Endothelial cell of umbilical vein (primary cell): ENCODE data around the gene RABGAP1. TPM values are rescaled to one million over a fixed set of nuclear protein-coding genes. Genes with fewer than 3 reads are reported as not detected.

Experiments
- BruUV-seq: library from RNA; stranded (reverse); fragments of 400-500 nt; replicated peaks from 2 replicates; lab custom pipeline; 2021; lab: Mats Ljungman, UMichigan
- CTCF ChIA-PET: fragments of 300-600, 350-600 bp; sonication (Branson Sonifier 250); formaldehyde crosslinking; loops from one replicate; lab custom pipeline; 2021; ENCODE audit warnings: antibody characterized with exemption, inconsistent platforms; lab: Charles Lee
- POLR2A ChIA-PET: fragments of 300-600, 350-600 bp; sonication (Branson Sonifier 250); formaldehyde crosslinking; loops from one replicate; lab custom pipeline; 2021; ENCODE audit warnings: antibody characterized with exemption, inconsistent platforms; lab: Charles Lee
- DNase-seq: peaks from one replicate; pipeline ENCODE4 v3.0.0-alpha.2; 2011; ENCODE audit warnings: low read depth, low spot score
- FAIRE-seq: peaks from 2 replicates; lab custom pipeline; 2011; peaks lifted over from hg19 to GRCh38; lab: Jason Lieb, UNC
- H2AFZ ChIP-seq: 2 replicates; pipeline ENCODE4 v1.6.0; 2012; ENCODE audit warnings: low read depth, low read length, control low read depth, inconsistent platforms
- H3K27ac ChIP-seq: 2 replicates; pipeline ENCODE4 v1.5.1; 2011; ENCODE audit warnings: low read depth, mild to moderate bottlenecking, control low read depth, low read length, moderate library complexity; ENCODE audit not compliant: insufficient read depth
- H3K27me3 ChIP-seq, 2 experiments: 2 replicates each; pipeline versions ENCODE4 v1.6.0 to v1.6.1; 2011; ENCODE audit warnings: low read length in 2 of 2, mixed read lengths in 1 of 2; ENCODE audit not compliant: control insufficient read depth in 2 of 2, insufficient read depth in 2 of 2
- H3K36me3 ChIP-seq, 2 experiments: 2 replicates in 1 of 2; 3 replicates in 1 of 2; pipeline ENCODE4 v1.5.1; 2011; ENCODE audit warnings: low read length in 2 of 2, mild to moderate bottlenecking in 1 of 2, moderate library complexity in 1 of 2; ENCODE audit not compliant: control insufficient read depth in 2 of 2, insufficient read depth in 2 of 2; ENCODE audit errors: extremely low read depth in 1 of 2
- H3K4me1 ChIP-seq: 3 replicates; pipeline ENCODE4 v1.5.1; 2011; ENCODE audit warnings: mild to moderate bottlenecking, low read length; ENCODE audit not compliant: control insufficient read depth, insufficient read depth; ENCODE audit errors: extremely low read depth
- H3K4me2 ChIP-seq: 2 replicates; pipeline ENCODE4 v1.6.1; 2011; ENCODE audit warnings: low read length, control low read depth, mixed read lengths; ENCODE audit not compliant: insufficient read depth
- H3K4me3 ChIP-seq, 3 experiments: fragments of 200-600 bp in 1 of 3; sonication (generic), shearing (Covaris generic) in 1 of 3; replicated peaks in 1 of 3; 2 replicates each; pipeline ENCODE4 v1.5.1; 2011 to 2016; ENCODE audit warnings: control low read depth in 3 of 3, low read length in 3 of 3, mild to moderate bottlenecking in 2 of 3, inconsistent platforms in 1 of 3, low read depth in 1 of 3, moderate library complexity in 1 of 3; ENCODE audit not compliant: insufficient read depth in 1 of 3
- H3K79me2 ChIP-seq: 2 replicates; pipeline ENCODE4 v1.6.0; 2012; ENCODE audit warnings: low read length, inconsistent platforms; ENCODE audit not compliant: control insufficient read depth, insufficient read depth
- H3K9ac ChIP-seq: replicated peaks from 2 replicates; pipeline ENCODE3; 2011; ENCODE audit warnings: low read length, control low read depth; ENCODE audit not compliant: insufficient read depth; ENCODE audit errors: extremely low read depth
- H3K9me1 ChIP-seq: replicated peaks from 3 replicates; pipeline ENCODE4 v1.6.0; 2011; ENCODE audit warnings: mild to moderate bottlenecking, low read length; ENCODE audit not compliant: control insufficient read depth, insufficient read depth; ENCODE audit errors: extremely low read depth
- H3K9me3 ChIP-seq: replicated peaks from 2 replicates; pipeline ENCODE4 v1.5.1; 2012; ENCODE audit warnings: low read length, inconsistent platforms; ENCODE audit not compliant: control insufficient read depth, insufficient read depth
- H4K20me1 ChIP-seq: replicated peaks from 2 replicates; pipeline ENCODE3; 2011; ENCODE audit warnings: mild to moderate bottlenecking, low read length; ENCODE audit not compliant: control insufficient read depth, insufficient read depth; ENCODE audit errors: extremely low read depth
- EZH2 ChIP-seq: IDR thresholded peaks from 2 replicates; pipeline ENCODE4 v1.6.1; 2012; ENCODE audit warnings: borderline replicate concordance, low read depth, mild to moderate bottlenecking, moderate library complexity, low read length, inconsistent platforms; ENCODE audit not compliant: severe bottlenecking
- FOS ChIP-seq: IDR thresholded peaks from 2 replicates; pipeline ENCODE4 v1.6.1; 2011; ENCODE audit warnings: mild to moderate bottlenecking, low read length, moderate library complexity, borderline replicate concordance; ENCODE audit not compliant: insufficient read depth
- GATA2 ChIP-seq: IDR thresholded peaks from 2 replicates; pipeline ENCODE4 v1.7.0; 2011; ENCODE audit warnings: low read depth, mild to moderate bottlenecking, moderate library complexity, mixed read lengths, low read length; ENCODE audit not compliant: insufficient read length, insufficient read depth
- JUN ChIP-seq: IDR thresholded peaks from 2 replicates; pipeline ENCODE4 v1.6.1; 2011; ENCODE audit warnings: borderline replicate concordance, low read depth; ENCODE audit not compliant: insufficient read length, insufficient read depth
- MYC ChIP-seq: IDR thresholded peaks from one replicate; pipeline ENCODE4 v1.6.1; 2011; ENCODE audit warnings: mild to moderate bottlenecking, low read depth, low read length
- POLR2A ChIP-seq: IDR thresholded peaks from 2 replicates; pipeline ENCODE4 v1.6.1; 2012; ENCODE audit warnings: low read depth, mild to moderate bottlenecking, control low read depth, low read length
- POLR2AphosphoS5 ChIP-seq: IDR thresholded peaks from 2 replicates; pipeline ENCODE4 v1.6.1; 2012; ENCODE audit warnings: low read depth, mild to moderate bottlenecking, control low read depth, low read length, moderate library complexity; ENCODE audit not compliant: insufficient read depth
- dilution Hi-C: fragments of 300-500 bp; cut with MboI; formaldehyde crosslinking; loops from one replicate; pipeline ENCODE4 v1.15.0; 2019; ENCODE audit warnings: low sequenced_read_pairs; ENCODE audit not compliant: extremely low pct_ligation_motif_present
- intact Hi-C: fragments of 100-400 bp; cut with micrococcal nuclease; formaldehyde crosslinking; loops from one replicate; pipeline ENCODE4 v1.10.0; 2022
- polyA plus RNA-seq, 4 experiments: library from polyadenylated mRNA; depleted of rRNA in 3 of 4; stranded (reverse) in 3 of 4; unstranded in 1 of 4; fragments of >200 nt; gene quantifications; 2 replicates each; pipeline versions ENCODE4 v1.2.1 to v1.2.3, GENCODE V29; 2011 to 2012; ENCODE audit warnings: missing spikeins in 1 of 4
- total RNA-seq: library from RNA; stranded (reverse); gene quantifications from 2 replicates; pipeline ENCODE4 v1.2.3, GENCODE V29; 2021
- TF ChIP-seq, protein P1 (sequence below), 2 donors: IDR thresholded peaks; 1 replicate in 1 of 2; 2 replicates in 1 of 2; pipeline ENCODE4 v1.5.1; 2011; ENCODE audit warnings: low read length in 2 of 2, mild to moderate bottlenecking in 2 of 2, moderate library complexity in 2 of 2, control low read depth in 1 of 2, inconsistent platforms in 1 of 2, low read depth in 1 of 2; ENCODE audit not compliant: insufficient read depth in 1 of 2; ENCODE audit errors: extremely low read depth in 1 of 2
- TF ChIP-seq, protein P2 (sequence below): IDR thresholded peaks from 2 replicates; pipeline ENCODE4 v1.6.1; 2011; ENCODE audit not compliant: insufficient read depth, insufficient read length

Gene RABGAP1
- total and polyA plus RNA-seq, 2 donors (not counting 3 experiments of a cell fraction or from before 2014, with no cell fraction given) = 19.0 to 53.6 TPM

DNA sequence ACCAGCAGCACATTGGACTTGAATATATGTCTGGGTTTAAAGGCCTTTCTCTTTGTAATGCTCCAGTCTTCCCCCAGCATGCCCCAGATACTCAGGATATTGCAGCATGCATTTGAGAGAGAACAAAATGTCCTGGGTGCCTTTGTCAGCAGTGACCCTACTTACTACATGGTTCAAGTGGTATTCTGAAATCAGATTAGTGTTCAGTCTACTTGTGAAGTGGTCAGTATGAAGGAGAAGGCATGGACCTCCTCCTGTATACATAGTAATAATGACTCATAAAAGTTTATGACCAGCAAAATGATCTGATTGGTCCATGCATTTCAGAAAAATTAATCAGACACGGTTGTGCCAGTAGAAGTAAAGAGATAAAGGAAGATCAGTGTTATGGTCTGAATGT is 118.0 kb downstream of the RABGAP1 start:
- no peaks in the 10 kb centered on the region for H3K4me1 ChIP-seq

More for the DNA sequence above, 118.0 kb downstream of the RABGAP1 start:
- intact Hi-C loops = no loop called here
- DNase-seq (no peak), FAIRE-seq (no peak)
- Histone ChIP-seq H3K4me2 (no peak overlapping the region), H3K27ac (no peak overlapping the region), H3K27me3 (no peaks in the 10 kb centered on the region), H3K9me1 (no peaks in the 10 kb centered on the region), H3K79me2 (no peaks in the 10 kb centered on the region), H2AFZ (no peak overlapping the region), H4K20me1 (no peaks in the 10 kb centered on the region), H3K4me3 (no peak overlapping the region), H3K9ac (no peak overlapping the region), H3K36me3 (peaks cover 0 to 2% of the 10 kb centered on the region in 2 experiments), H3K9me3 (no peaks in the 10 kb centered on the region)
- dilution Hi-C loops = no loop called here
- TF ChIP-seq GATA2 (no peak), EZH2 (no peak), FOS (no peak), JUN (no peak), POLR2AphosphoS5 (no peak), POLR2A (no peak), MYC (no peak)
- TF ChIP-seq, protein P1, sequence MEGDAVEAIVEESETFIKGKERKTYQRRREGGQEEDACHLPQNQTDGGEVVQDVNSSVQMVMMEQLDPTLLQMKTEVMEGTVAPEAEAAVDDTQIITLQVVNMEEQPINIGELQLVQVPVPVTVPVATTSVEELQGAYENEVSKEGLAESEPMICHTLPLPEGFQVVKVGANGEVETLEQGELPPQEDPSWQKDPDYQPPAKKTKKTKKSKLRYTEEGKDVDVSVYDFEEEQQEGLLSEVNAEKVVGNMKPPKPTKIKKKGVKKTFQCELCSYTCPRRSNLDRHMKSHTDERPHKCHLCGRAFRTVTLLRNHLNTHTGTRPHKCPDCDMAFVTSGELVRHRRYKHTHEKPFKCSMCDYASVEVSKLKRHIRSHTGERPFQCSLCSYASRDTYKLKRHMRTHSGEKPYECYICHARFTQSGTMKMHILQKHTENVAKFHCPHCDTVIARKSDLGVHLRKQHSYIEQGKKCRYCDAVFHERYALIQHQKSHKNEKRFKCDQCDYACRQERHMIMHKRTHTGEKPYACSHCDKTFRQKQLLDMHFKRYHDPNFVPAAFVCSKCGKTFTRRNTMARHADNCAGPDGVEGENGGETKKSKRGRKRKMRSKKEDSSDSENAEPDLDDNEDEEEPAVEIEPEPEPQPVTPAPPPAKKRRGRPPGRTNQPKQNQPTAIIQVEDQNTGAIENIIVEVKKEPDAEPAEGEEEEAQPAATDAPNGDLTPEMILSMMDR (IDR thresholded peaks at IDR 0.05; ENCODE audit: extremely low read depth in 1 of 2, insufficient read depth in 1 of 2, low read depth in 1 of 2, low read length in 2 of 2) = no peak
- TF ChIP-seq, protein P2, sequence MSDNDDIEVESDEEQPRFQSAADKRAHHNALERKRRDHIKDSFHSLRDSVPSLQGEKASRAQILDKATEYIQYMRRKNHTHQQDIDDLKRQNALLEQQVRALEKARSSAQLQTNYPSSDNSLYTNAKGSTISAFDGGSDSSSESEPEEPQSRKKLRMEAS = no peak
- POLR2A ChIA-PET = no interaction called here
- no TSS peak for BruUV-seq
- CTCF ChIA-PET = no interaction called here
